Measurements from ENCODE around the gene CFAP65. TPM values are rescaled to one million over a fixed set of nuclear protein-coding genes. Genes with fewer than 3 reads are reported as not detected.

CFAP65 gene, protein sequence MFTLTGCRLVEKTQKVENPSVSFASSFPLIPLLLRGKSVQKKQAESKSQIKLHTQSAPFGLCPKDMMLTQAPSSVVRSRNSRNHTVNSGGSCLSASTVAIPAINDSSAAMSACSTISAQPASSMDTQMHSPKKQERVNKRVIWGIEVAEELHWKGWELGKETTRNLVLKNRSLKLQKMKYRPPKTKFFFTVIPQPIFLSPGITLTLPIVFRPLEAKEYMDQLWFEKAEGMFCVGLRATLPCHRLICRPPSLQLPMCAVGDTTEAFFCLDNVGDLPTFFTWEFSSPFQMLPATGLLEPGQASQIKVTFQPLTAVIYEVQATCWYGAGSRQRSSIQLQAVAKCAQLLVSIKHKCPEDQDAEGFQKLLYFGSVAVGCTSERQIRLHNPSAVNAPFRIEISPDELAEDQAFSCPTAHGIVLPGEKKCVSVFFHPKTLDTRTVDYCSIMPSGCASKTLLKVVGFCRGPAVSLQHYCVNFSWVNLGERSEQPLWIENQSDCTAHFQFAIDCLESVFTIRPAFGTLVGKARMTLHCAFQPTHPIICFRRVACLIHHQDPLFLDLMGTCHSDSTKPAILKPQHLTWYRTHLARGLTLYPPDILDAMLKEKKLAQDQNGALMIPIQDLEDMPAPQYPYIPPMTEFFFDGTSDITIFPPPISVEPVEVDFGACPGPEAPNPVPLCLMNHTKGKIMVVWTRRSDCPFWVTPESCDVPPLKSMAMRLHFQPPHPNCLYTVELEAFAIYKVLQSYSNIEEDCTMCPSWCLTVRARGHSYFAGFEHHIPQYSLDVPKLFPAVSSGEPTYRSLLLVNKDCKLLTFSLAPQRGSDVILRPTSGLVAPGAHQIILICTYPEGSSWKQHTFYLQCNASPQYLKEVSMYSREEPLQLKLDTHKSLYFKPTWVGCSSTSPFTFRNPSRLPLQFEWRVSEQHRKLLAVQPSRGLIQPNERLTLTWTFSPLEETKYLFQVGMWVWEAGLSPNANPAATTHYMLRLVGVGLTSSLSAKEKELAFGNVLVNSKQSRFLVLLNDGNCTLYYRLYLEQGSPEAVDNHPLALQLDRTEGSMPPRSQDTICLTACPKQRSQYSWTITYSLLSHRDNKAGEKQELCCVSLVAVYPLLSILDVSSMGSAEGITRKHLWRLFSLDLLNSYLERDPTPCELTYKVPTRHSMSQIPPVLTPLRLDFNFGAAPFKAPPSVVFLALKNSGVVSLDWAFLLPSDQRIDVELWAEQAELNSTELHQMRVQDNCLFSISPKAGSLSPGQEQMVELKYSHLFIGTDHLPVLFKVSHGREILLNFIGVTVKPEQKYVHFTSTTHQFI (N-terminal part only)
- total RNA-seq = 0.65 TPM in 1 of 2 replicates, not detected in the other

DNA sequence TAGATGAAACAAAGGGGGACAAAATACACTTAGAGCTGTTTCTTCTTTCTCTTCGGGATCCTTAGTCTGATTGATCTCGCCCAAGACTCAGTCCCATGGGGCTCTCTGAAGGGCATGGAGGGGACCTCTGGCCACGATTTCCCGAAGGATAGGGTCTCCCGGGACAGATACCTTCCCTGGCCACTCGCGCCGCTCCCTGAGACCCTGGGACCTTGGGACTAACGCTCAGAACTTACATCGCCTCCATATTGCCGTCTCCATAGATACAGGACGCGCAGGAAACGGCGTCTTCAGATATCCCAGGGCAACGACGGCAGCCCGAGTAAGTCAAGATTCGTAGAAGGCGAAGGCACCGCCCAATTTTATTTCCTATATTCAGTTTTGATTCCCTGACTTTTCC lies at the start of gene CFAP65:
Gene CFAP65, minus strand, starts transcription at position 265 of the 400 bp plus-strand sequence. CDS start 2,468 bp downstream, outside the sequence.
- peak; percentile 32 for DNase-seq (ENCODE audit: low read depth)

DNA sequence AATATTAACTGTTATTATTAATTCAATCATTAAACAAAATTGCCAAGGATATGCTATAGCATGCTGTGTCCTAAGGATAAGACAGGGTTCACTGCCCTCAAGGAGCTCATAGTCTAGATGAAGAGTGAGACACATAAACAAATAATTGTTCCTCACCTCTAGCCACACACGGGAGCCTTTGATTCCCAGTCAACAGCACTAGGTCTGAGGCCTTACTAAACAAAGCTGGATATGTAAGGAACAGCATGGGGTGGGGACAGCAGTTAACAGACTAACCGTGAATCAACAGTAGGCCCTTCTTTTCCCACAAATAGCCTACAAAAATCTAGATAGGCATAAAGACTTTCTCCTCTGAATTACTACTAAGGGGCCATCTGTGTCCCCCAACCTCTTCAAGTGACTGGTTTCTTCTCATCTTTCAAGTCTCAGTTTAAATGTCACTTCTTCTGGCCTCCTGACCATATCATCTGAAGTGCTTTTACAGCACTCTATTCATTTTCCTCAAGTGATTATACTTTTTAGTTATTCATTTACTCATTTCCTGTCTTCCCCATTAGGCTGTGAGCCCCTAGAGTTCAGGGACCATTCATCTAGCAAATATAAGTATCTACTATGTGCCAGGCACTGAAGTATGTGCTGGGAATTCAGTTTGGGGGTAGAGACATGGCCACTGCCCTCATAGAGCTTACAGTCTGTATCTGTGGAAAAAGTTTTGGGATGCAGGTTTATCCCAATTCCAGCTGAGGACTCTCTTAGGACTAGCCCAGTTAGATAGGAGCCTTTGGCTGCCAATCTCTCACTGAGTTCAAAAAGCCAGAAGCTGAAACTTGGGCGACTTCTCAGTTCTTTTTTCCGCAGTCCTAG lies 49.4 kb upstream of the CFAP65 start:
- DNase-seq (ENCODE audit: low read depth) = no peak

DNA sequence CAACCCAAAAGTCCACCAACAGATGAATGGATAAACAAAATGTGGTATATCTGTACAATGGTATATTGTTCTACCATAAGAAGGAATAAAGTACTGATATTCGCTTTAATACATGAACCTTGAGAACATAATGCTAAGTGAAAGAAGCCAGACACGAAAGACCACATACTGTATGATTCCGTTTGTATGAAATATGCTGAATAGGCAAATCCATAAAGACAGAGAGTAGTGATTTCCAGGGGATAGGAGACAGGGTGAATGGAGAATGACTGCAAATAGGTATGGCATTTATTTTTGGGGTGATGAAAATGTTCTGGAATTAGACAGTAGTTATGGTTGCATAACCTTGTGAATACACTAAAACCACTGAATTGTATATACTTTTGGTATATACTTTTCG lies 48.0 kb upstream of the CFAP65 start:
- DNase-seq (ENCODE audit: low read depth) = no peak

DNA sequence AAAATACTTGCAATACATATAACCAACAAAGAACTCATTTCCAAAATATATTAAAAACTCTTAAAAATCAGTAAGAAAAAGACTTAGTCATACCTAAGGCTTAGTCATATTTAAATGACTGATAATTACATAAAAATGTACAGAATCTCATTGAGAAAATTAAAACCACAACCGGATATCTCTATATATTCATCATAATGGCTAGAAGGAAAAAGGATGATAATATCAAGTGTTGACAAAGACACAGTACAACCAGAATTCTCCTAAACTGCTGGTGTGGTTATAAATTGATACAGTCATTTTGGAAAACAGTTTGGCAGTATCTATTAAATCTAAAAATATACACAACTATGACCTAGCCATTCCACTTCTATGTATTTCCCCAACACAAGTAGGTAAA lies 46.5 kb upstream of the CFAP65 start:
- DNase-seq (ENCODE audit: low read depth) = no peak

DNA sequence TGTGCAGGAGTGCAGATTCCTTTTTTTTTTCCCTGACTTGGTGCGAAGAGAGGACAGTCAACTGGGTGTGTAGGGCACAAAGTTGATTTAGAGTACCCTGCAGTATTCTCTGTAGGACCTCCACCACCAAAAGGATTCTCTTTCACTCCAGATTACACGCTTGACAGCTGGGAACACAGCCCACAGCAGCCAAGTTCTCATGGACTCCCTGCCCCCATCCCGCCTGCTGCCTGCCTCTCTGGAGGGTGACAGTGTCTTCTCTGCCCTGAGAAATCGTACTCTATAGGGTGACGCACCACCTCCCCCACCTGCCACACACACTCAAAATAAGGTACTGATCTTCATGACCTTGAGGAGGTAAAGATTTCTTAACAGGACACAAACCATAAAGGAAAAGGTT lies 46.0 kb upstream of the CFAP65 start:
- no peak for DNase-seq (ENCODE audit: low read depth)

DNA sequence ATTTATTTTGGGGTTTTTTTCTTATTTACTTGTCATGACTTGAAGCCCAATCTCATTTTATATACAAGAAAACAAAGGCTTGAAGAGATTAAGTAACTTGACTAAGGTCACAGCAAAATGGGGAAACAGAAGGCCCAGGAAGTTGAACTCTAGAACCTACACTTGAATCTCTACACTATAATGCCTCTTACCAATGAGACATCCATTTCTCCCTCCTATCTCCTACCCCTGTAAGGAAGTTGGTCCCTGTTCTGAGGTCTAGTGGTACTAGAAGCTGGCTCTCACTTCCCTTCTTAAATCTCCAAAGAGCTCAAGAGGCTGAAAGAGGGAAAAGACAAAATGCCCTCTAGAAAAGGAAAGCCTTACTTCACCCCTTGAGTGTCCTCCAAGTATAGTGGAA lies 44.9 kb upstream of the CFAP65 start:
- no peak for DNase-seq (ENCODE audit: low read depth)

DNA sequence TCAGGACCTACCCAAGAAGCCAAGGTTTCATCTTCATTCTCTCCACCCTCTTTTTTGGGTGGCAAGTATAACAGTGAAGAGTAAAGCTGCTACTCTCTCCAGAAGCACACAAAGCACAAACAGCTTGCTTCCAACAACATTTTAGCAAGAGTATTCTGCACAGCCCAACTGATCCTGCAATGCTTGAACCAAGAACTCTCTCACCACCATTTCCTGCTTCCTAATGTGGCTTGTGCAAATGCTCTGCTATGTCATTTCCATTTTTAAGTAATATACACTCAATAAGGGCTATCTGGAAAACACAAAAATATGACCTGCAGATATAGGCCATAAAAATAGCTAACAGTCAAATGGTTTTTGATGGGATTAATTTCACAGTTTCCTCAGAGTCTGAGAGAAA lies 43.5 kb upstream of the CFAP65 start:
- DNase-seq (ENCODE audit: low read depth) = no peak

DNA sequence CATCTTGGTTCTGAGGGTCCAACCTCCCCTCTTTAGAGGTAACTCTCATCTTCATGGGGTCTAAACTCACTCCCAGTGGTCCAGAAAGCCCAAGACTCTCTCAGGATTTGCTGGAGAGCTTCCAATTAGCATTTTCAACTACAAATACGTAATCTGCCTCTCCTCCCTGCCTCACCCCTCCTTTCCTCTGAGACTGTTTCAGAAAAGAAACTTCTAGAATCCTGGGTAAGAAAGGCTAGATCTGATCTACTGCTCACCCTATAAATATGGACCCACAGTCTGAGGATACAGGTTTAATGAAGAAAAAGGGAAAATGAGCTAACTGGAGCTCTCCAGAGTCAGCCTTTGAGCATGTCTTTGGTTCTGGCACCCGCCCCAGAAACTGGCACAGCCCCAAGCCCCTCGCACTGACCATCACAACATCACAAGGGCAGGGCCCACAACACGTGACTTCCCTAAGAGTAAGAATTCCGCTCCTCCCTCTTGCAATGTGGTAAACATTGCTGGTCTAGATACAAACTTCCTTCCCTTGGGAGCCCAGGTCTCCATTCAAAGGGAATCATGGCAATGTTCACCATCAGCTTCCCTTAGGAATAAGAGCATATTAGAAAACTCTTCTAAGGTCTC lies 41.1 kb upstream of the CFAP65 start:
- DNase-seq (ENCODE audit: low read depth) = no peak

DNA sequence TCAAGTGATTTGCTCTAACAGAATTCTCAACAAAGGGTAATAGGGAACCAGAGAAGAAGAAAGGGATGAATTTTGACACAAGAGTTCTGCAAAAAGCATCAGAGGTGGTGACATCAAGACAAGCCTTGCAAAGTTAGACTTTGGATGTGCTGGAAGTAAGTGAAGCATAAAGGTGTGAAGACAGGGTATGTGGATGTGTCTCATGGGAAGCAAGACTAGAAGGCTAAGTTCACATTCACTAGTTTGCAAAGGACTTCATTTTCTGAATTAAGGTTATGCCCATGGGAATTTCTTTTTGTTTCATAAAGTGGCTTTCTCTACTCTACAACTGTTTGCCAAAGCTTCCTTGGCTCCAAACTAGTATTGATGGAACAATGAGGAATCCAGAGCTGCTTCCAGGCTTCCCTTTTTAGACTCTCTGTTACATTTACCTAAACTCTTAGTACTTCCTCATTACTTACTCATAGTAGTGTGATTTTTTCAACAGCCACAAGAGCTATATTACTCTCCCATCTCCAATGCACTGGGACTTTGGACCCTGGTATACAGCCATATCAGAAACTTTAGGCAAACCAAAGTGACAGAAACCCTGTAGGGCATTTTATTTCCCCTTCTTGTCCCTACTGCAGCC lies 40.5 kb upstream of the CFAP65 start:
- DNase-seq (ENCODE audit: low read depth) = peak; percentile 13

DNA sequence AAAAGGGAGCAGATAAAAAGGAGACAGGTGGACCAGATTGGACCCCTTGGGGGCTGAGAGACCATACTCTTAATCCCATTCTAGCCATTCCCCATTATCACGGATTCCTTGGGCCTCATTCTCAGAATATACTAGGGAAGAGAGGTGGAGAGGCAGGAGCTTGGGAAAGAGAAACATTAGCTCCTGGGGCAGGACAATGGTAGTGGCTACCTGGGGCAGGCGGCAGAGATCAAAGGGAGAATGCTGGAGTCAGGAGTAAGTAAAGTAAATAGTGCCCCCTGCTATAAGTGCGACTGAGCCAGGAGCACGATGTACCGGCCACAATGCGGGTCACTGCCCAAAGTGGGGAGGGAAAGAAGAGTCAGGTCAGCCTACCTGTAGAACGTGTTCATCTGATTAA lies 39.8 kb upstream of the CFAP65 start:
- no peak for DNase-seq (ENCODE audit: low read depth)

DNA sequence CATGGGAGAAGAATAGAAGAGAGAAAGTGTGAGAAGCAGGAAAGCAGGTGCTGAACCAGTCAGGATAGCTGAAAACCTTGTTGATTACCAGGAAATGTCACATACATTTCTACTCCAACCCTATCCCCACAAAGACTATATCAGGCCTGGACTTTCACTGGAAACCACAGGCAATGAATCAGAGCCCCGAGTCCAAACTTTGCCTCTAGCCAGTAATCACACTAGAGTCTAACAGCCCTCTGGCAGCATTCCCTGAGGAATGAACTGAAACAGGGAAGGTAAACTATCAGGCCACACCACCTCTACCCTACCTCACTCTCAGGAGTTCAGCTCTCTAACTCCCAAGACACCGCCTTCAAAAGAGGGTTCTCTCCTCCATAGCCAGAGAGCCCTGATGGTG lies 38.1 kb upstream of the CFAP65 start:
- DNase-seq (ENCODE audit: low read depth) = peak; percentile 73

DNA sequence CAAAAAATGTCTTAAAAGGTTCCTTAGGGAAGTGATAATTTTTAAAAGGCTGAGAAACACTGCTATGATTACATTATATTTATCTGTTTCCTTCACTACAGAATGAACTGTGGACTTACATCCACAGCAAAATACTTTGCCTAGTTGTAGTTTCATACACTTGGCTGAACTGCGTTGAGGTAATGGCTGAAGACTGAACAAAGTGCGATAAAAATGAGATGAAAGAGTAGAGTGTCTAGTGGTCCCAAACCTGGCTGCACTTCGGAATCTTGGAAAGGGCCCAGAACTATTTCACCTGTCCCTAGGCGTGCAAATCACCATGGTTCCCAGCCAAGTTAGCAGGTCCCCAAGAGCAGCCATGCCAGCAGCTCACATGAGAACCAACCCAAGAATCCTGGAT lies 37.6 kb upstream of the CFAP65 start:
- peak; percentile 4 for DNase-seq (ENCODE audit: low read depth)

DNA sequence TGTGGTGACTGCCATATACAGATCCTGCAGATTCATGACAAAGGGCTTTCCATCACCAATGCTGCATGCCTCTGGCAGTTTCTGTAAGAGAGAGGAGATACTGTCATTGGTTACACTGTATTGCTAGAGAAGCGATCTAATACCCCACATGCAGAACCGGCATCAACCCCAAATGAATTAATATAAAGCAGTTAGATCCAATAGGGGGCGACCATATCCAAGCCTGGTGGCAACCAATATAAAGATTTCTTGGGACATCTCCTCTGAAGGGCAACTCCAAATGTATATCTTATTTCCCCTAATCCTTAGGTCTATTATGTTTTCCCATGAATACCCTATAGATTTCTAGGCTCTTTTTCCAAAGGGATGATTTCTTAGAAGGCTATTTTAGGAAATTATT lies 36.8 kb upstream of the CFAP65 start:
- DNase-seq (ENCODE audit: low read depth) = no peak

DNA sequence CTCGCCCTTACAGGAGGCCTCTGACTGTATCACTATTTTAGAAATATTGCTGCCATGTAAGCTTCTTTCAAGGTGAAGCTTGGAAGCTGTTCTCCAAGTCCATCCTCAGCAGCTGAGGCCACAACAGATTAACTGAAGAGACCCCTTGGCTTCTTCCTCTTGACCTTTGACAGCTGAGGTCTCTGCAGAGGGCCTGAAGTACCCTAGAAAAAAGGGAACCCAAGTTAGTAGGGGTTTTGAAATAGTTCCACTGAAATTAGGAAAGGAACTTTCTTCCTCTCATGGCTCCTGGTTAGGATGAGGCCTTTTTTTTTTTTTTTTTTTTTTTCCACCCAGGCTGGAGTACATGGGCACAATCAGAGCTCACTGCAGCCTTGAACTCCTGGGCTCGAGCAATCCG lies 34.9 kb upstream of the CFAP65 start:
- no peak for DNase-seq (ENCODE audit: low read depth)

DNA sequence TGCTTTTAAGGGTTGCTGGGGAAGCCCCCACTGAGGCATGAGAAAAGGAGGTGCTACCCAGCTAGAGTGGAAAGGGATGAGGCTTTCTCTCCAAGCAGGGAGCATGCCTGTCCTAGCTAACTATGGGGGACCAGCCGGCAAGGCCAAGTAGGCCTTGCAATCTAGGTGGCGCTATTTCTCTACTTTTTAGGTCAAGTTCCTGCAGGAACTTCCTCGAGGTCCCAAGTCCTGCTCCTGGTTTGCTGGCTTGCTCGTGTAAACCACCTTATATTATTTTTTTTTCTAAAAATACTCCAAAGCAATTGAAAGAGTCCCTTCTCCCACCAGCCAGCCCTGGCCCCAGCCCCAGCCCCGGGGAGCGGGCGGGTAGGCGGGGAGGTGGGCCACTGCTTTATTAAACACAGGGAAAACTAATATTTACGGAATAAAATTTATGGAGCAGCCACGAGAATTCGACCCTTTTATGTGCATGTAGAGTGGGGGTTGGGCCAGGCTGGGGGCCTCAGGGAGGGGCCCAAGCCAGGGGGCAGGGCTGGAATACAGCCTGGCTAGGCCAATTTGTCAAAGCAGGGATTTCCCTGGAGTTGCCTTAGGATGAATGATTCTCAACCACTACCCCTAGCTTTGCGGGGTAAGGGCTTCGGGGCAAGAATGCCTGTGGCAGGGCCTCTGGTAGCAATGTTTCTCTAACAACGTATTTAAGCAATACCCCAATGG lies 32.3 kb upstream of the CFAP65 start:
- peak; percentile 77 for DNase-seq (ENCODE audit: low read depth)

DNA sequence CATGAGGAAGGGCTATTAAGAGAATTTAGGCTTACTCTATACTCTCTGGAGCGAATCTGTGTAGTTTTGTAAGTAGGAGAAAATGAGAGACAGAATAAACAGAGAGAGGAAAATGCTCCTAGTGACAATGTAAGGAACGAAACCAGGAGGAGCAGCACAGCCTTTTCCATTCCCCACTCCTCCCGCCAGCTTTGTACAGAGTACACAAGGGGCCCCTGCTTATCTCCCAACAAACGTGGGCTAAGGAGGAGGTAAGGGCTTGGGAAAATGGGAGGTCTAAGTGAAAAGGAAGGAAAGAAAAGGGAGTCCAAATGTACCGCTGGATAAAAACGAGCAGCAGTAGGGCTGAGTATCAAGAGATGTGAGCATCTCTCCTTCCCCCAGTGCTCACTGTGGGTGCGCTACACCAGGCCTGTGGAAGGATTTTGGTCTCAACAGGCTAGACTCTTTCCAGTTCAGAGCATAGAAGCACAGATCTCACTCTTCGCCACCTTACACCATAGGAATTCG lies 31.5 kb upstream of the CFAP65 start:
- no peak for DNase-seq (ENCODE audit: low read depth)

DNA sequence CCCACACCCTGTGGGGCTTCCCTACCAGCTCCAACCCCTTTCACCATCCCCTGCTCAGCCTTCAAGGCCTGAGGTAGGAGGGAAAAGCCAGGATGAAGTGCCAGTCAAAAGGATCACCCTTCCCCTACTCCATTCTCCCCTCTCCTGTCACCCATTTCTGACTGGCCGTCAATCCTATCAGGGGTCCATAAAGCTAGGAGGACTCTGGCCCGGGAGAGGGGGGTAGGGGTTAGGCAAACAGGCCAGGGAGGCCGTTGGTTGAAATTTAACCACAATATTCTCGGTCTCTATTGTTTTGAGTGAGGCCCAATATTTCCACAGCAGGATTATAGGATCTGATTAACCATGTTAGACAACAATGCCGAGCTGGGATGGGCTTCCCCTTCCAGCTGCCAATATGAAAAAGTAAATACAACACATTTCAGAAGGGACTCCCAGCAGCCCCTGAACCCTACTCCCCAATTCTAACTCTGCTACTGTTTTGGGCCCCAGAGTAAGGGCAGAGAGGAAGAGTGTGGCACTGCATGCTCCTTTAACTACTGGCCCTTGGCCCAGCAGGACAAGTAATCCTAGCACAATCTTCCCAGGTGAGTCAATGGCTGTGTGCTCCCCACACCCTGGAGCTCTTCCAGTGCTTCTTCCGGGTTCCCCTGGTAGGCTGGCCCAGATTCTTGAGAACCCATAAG lies 30.0 kb upstream of the CFAP65 start:
- peak; percentile 33 for DNase-seq (ENCODE audit: low read depth)

DNA sequence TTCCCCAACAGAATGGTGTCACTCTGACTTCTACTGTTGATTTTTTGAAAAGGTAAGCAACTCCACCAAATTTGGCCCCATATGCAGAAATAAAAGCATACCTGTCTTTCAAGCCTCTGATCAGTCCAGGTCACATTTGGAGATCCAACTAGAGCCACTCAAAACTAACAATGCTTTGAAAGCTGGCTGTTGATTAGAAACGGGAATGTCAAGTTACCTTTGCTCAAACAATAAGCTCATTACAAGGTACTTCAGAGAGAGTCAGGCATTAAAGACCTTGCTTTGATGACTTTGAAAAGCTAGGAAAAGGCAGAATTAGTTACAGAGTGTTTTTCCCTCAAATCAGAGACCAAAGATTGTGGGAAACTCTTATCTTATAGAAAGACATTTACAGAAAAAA lies 24.2 kb upstream of the CFAP65 start:
- no peak for DNase-seq (ENCODE audit: low read depth)

DNA sequence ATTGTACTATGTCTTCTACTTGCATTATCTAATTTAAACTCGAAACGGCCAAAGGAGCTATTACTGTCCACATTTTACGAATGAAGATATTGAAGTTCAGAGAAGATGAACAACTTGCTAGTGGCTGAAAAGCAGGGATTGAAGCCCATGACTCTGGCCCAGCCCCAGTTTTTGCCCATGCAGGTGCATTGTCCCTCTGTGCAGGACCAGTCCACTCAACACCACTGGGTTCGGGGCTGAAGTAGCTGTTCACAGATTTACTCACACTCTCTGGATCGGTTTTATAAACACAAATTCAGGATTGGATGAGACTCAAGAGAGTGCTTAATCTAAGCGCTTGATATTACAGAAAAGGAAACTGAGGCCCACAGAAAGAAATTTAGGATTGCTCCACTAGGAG lies 20.8 kb upstream of the CFAP65 start:
- DNase-seq (ENCODE audit: low read depth) = no peak
